ENCODE measurements around the gene COL8A1.

Gene COL8A1

DNA sequence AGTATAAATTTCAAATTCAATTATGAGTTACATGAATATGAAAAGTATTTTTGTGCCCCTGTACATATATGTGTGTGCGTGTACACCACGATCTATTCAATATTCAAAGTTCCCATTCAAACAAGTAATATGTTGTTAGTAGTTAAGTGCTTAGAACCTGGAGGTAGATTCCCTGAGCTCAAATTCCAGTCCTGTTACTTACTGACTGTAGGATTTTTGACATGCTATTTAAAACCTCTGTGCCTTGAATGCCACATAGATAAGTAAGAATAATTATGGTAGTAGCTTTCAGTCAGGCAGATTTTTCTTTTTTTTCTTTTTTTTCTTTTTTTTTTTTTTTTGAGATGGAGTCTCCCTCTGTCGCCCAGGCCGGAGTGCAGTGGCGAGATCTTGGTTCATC is 126.0 kb downstream of the COL8A1 start:
- no peak overlapping the region for H3K9ac ChIP-seq (ENCODE audit: low read length)
- TF ChIP-seq CTCF (IDR thresholded peaks at IDR 0.05; ENCODE audit: low read depth, low read length) (no peak), EZH2phosphoT487 (IDR thresholded peaks at IDR 0.05; ENCODE audit: low read depth) (no peak)
- no peaks in the 10 kb centered on the region for H4K20me1 ChIP-seq (ENCODE audit: insufficient read depth, low read length)
- H3K4me1 ChIP-seq (ENCODE audit: low read length): no peaks in the 10 kb centered on the region
- H3K4me2 ChIP-seq (ENCODE audit: low read length): no peak overlapping the region
- no peak overlapping the region for H3K27ac ChIP-seq (ENCODE audit: low read length)
- no peaks in the 10 kb centered on the region for H3K9me3 ChIP-seq (ENCODE audit: insufficient read depth, low read length)
- no peaks in the 10 kb centered on the region for H3K36me3 ChIP-seq (replicated peaks; ENCODE audit: low read depth, low read length)
- no peaks in the 10 kb centered on the region for H3K79me2 ChIP-seq (ENCODE audit: low read length)
- H2AFZ ChIP-seq (ENCODE audit: low read depth, low read length): no peak overlapping the region
- H3K27me3 ChIP-seq (ENCODE audit: low read depth, low read length): peaks cover 4% of the 10 kb centered on the region; the same call in 1 of the 2 replicates
- no peak overlapping the region for H3K4me3 ChIP-seq (ENCODE audit: low read length)

DNA sequence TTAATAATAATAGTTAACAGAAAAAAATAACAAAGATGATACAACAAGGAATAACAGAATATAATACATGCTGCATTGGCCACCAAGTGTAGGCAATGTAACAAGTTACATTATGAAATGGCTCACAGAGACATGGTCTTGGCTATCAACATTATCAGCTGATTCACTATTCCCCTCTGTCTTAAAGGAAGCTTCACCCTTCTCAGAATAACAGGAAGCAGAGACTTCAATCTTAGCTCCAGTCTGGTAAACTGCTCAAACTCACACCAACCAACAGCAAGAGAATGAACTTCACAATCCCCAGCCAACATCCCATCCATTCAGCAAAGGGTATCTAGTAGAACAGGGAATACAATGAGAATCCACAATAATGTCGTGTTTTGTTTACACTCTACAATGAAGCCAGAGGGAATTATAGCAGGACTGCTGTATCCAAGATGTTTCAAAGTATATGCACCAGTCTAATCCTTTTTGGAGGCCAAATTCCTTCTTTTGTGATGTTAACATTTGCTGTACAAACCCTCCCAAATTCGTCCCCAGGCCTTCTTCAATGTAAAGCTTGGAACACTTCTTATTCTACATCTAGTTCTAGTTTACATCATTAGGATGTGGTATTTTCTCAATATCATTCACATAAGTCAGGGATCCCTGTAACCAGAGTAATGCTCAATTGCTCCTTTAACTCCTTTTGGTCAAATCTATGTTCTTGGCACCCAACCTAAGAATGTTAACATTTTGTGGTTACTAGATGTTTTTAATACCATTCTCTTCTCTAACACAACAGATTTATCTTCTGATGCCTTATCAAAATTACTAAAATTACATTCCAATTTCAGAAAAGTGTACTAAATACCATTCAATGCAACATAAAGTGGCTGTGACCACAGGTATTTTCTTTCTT is 126.9 kb downstream of the COL8A1 start:
- Histone ChIP-seq H4K20me1 (ENCODE audit: insufficient read depth, low read length) (no peaks in the 10 kb centered on the region), H3K9me3 (ENCODE audit: insufficient read depth, low read length) (no peaks in the 10 kb centered on the region), H3K27ac (ENCODE audit: low read length) (no peak overlapping the region), H3K9ac (ENCODE audit: low read length) (no peak overlapping the region), H3K4me1 (ENCODE audit: low read length) (no peaks in the 10 kb centered on the region), H3K27me3 (ENCODE audit: low read depth, low read length) (peaks cover 4% of the 10 kb centered on the region; the same call in 1 of the 2 replicates), H3K4me3 (ENCODE audit: low read length) (no peak overlapping the region), H3K36me3 (replicated peaks; ENCODE audit: low read depth, low read length) (no peaks in the 10 kb centered on the region), H3K79me2 (ENCODE audit: low read length) (no peaks in the 10 kb centered on the region), H3K4me2 (ENCODE audit: low read length) (no peak overlapping the region), H2AFZ (ENCODE audit: low read depth, low read length) (no peak overlapping the region)
- TF ChIP-seq EZH2phosphoT487 (IDR thresholded peaks at IDR 0.05; ENCODE audit: low read depth) (no peak), CTCF (IDR thresholded peaks at IDR 0.05; ENCODE audit: low read depth, low read length) (no peak)

GRCh38 chr3:99767291-99767690 is 128.9 kb downstream of the COL8A1 start:
- no peak overlapping the region for H3K9ac ChIP-seq (ENCODE audit: low read length)

More at GRCh38 chr3:99767291-99767690, 128.9 kb downstream of the COL8A1 start:
- Histone ChIP-seq H2AFZ (ENCODE audit: low read depth, low read length) (no peak overlapping the region), H3K36me3 (replicated peaks; ENCODE audit: low read depth, low read length) (no peaks in the 10 kb centered on the region), H3K27ac (ENCODE audit: low read length) (no peak overlapping the region), H3K9me3 (ENCODE audit: insufficient read depth, low read length) (no peaks in the 10 kb centered on the region), H3K4me1 (ENCODE audit: low read length) (no peaks in the 10 kb centered on the region), H3K4me3 (ENCODE audit: low read length) (no peak overlapping the region), H3K4me2 (ENCODE audit: low read length) (no peak overlapping the region), H3K27me3 (ENCODE audit: low read depth, low read length) (peaks cover 4% of the 10 kb centered on the region; the same call in 1 of the 2 replicates), H4K20me1 (ENCODE audit: insufficient read depth, low read length) (no peaks in the 10 kb centered on the region), H3K79me2 (ENCODE audit: low read length) (no peaks in the 10 kb centered on the region)
- TF ChIP-seq CTCF (IDR thresholded peaks at IDR 0.05; ENCODE audit: low read depth, low read length) (no peak), EZH2phosphoT487 (IDR thresholded peaks at IDR 0.05; ENCODE audit: low read depth) (no peak)
